Esophagus squamous epithelium (tissue), 4 donors: ENCODE data around the gene ATP13A1.

Experiments used
- POLR2A ChIP-seq, 4 donors: fragments of 450-650 bp; IDR thresholded peaks; one replicate each; pipeline ENCODE4 v1.6.1; 2017; ENCODE audit warnings: antibody characterized with exemption in 4 of 4, mild to moderate bottlenecking in 4 of 4, moderate library complexity in 3 of 4
- TF ChIP-seq, protein P1 (sequence below), 6 experiments: fragments of 450-650 bp in 4 of 6; fragments of 200-600 bp in 2 of 6; sonication (generic) in 2 of 6; IDR thresholded peaks; one replicate each; pipeline ENCODE4 v1.5.1; 2016 to 2019; ENCODE audit warnings: antibody characterized with exemption in 6 of 6, mild to moderate bottlenecking in 4 of 6, moderate library complexity in 4 of 6

- TF ChIP-seq, protein P1, sequence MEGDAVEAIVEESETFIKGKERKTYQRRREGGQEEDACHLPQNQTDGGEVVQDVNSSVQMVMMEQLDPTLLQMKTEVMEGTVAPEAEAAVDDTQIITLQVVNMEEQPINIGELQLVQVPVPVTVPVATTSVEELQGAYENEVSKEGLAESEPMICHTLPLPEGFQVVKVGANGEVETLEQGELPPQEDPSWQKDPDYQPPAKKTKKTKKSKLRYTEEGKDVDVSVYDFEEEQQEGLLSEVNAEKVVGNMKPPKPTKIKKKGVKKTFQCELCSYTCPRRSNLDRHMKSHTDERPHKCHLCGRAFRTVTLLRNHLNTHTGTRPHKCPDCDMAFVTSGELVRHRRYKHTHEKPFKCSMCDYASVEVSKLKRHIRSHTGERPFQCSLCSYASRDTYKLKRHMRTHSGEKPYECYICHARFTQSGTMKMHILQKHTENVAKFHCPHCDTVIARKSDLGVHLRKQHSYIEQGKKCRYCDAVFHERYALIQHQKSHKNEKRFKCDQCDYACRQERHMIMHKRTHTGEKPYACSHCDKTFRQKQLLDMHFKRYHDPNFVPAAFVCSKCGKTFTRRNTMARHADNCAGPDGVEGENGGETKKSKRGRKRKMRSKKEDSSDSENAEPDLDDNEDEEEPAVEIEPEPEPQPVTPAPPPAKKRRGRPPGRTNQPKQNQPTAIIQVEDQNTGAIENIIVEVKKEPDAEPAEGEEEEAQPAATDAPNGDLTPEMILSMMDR (IDR thresholded peaks at IDR 0.05) = no peak
- TF ChIP-seq POLR2A (IDR thresholded peaks at IDR 0.05) = no peak
These were observed 13.9 kb downstream of the ATP13A1 start for GRCh38 chr19:19649580-19649995.
